ENCODE measurements around the gene PFDN1. TPM values are rescaled to one million over a fixed set of nuclear protein-coding genes. Genes with fewer than 3 reads are reported as not detected.
A peak's percentile ranks its signal among the peaks of the same experiment; 100 is the strongest.
"Not testable (repeated sequence)": the region's sequence is repeated elsewhere in the genome, so short reads cannot be mapped to it uniquely, and the experiment has no call there.

Gene PFDN1
- total RNA-seq, 1 donor from 2014 or later = 173 TPM

- peak overlapping the region; percentile 76 for H3K4me3 ChIP-seq (ENCODE audit: low read depth, low read length)
- DNase-seq (ENCODE audit: low read depth) = no peak
- TF ChIP-seq CTCF (conservative IDR thresholded peaks at IDR 0.05; ENCODE audit: low read depth, low read length) = peak; percentile 51
These were observed 43.0 kb upstream of the PFDN1 start for GRCh38 chr5:140345919-140346347.

- peak overlapping the region; percentile 76 for H3K4me3 ChIP-seq (ENCODE audit: low read depth, low read length)
- TF ChIP-seq CTCF (conservative IDR thresholded peaks at IDR 0.05; ENCODE audit: low read depth, low read length) = no peak
- DNase-seq (ENCODE audit: low read depth) = no peak
These were observed 42.0 kb upstream of the PFDN1 start for GRCh38 chr5:140344683-140345423.

- not testable (repeated sequence) for DNase-seq (ENCODE audit: low read depth); H3K4me3 ChIP-seq (ENCODE audit: low read depth, low read length)
These were observed 40.9 kb upstream of the PFDN1 start for GRCh38 chr5:140343849-140344248.

DNA sequence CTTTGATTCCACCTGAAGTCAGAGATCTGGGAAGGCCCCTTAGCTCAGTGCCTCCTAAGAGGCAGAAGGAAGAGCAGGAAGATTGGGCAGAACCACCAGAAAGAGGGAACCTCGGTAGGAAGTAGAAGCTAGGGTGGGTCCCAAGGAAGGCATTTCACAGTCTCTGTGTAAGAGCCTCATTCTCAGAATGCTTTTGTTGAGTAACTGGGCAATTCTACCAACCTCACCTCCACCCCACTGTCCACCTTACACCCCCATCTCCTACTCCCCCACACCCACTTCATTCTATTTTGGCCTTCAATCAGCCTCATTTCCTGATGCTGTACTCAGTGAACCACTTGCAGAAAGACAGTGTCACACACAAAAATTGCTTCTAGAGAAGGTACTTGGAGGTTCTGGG is 40.0 kb upstream of the PFDN1 start:
- H3K4me3 ChIP-seq (ENCODE audit: low read depth, low read length) = no peak overlapping the region
- no peak for DNase-seq (ENCODE audit: low read depth)
- TF ChIP-seq CTCF (conservative IDR thresholded peaks at IDR 0.05; ENCODE audit: low read depth, low read length) = no peak

DNA sequence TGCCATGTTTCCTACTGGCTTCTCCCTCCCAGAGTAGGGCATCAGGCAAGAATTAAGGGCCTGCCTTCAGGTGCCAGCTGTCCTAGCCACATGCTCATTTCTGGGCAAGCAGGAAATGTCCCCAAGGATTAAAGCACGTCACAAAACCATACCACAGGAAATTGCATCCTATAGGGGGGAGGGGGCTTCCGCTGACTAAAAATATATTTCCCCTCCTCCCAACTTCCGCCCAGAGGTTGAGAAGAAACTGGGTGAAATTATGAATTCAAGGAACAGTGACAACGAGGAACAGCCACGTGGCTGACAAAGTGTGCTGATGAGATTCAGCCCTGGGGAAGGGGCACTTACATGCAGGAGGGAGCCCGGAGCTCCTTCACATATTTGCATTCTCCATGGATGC is 39.4 kb upstream of the PFDN1 start:
- no peak for DNase-seq (ENCODE audit: low read depth)
- TF ChIP-seq CTCF (conservative IDR thresholded peaks at IDR 0.05; ENCODE audit: low read depth, low read length) = no peak
- H3K4me3 ChIP-seq (ENCODE audit: low read depth, low read length) = no peak overlapping the region

GRCh38 chr5:140341591-140341990 is 38.7 kb upstream of the PFDN1 start:
- H3K4me3 ChIP-seq (ENCODE audit: low read depth, low read length) = no peak overlapping the region
- DNase-seq (ENCODE audit: low read depth) = no peak
- no peak for TF ChIP-seq CTCF (conservative IDR thresholded peaks at IDR 0.05; ENCODE audit: low read depth, low read length)

GRCh38 chr5:140340605-140341121 is 37.8 kb upstream of the PFDN1 start:
- H3K4me3 ChIP-seq (ENCODE audit: low read depth, low read length) = no peak overlapping the region
- no peak for TF ChIP-seq CTCF (conservative IDR thresholded peaks at IDR 0.05; ENCODE audit: low read depth, low read length)
- DNase-seq (ENCODE audit: low read depth) = no peak

Measured in epithelial cell of proximal tubule (primary cell).